Measurements from ENCODE around the gene PTGS1.

Gene PTGS1

GRCh38 chr9:122374885-122375420 is 4.1 kb downstream of the PTGS1 start:
- no peak for DNase-seq (ENCODE audit: low read depth in 3 of 3)

DNA sequence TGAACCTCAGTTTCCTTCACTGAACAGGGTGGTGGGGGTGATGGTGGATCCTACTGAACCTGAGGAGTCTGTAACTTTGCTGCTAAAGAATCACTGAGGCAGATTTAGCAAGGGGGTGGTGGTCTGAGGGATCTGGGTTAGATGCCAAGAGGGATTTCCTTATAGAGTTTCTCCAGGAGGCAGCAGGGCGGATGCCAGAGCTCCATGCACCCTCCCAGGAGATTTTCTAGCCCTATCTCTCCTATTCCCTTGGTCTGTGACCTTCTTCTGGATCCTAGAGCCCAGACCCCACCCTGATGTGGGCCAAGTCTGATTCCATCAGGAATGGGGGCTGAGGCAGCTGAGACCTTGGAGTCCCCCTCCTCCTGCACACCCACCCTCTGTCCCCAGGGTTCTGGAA is 6.0 kb downstream of the PTGS1 start:
- DNase-seq (ENCODE audit: low read depth in 3 of 3) = no peak

DNA sequence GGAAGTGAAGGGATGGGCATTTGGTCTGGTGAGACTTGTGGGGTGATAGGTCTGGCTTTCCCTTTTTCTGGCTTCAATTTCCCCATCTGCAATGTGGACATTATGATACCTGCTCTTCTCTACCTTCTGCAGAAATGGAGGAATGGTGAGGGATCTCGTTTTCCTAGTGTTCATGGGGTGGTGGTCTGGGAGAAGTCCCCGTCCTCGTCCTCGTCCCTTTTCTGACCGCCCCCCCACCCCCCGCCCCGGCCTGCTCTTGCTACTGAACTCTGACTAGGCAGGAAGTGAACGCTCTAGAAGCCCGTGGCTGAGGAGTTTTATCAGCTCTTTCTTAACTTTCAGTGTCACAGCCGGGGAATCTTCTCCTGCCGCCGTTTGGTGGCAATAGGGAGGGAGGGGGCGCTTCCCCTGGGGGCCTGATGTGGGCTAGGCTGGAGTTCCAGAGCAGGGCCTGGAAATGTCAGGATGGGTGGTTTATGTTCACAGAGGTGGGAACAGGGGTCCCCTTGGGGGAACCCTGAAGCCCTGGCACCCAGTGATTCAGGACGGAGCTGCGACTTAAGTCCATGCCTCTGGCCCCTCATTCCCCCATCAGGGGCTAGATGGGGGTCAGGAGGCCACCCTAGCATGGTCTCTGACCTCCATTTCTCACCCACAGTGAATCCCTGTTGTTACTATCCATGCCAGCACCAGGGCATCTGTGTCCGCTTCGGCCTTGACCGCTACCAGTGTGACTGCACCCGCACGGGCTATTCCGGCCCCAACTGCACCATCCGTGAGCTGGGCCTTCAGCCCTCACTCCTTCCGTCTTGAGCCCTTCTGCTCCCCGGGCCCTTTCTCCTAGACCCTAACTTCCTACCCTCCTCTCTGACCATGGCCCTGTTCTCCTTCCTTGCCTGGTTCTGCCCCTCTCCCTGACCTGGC is 6.7 kb downstream of the PTGS1 start:
- no peak for DNase-seq (ENCODE audit: low read depth in 3 of 3)

GRCh38 chr9:122378236-122378635 is 7.4 kb downstream of the PTGS1 start:
- DNase-seq (ENCODE audit: low read depth in 3 of 3) = no peak

DNA sequence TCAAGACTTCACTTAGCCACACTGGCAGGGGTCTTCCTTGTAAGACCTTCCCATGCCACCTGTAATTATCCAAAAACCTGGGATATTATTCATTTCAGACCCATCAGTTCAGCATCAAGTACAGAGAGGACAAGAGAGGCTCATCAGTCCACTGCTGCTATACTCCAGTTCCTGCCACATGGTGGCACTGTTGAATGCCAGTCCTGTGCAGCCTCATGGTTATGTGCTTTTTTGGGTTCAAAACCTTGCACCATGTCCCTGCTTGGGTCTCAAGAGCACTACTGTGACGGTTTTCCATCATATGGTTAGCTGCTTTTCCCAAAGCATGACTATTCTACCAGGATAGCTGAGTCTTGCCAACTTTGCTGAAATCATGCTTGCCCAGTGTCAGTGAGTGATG is 8.5 kb downstream of the PTGS1 start:
- no peak for DNase-seq (ENCODE audit: low read depth in 3 of 3)

- no peak for DNase-seq (ENCODE audit: low read depth in 3 of 3)
Measured at GRCh38 chr9:122380293-122380692, 9.5 kb downstream of the PTGS1 start.

DNA sequence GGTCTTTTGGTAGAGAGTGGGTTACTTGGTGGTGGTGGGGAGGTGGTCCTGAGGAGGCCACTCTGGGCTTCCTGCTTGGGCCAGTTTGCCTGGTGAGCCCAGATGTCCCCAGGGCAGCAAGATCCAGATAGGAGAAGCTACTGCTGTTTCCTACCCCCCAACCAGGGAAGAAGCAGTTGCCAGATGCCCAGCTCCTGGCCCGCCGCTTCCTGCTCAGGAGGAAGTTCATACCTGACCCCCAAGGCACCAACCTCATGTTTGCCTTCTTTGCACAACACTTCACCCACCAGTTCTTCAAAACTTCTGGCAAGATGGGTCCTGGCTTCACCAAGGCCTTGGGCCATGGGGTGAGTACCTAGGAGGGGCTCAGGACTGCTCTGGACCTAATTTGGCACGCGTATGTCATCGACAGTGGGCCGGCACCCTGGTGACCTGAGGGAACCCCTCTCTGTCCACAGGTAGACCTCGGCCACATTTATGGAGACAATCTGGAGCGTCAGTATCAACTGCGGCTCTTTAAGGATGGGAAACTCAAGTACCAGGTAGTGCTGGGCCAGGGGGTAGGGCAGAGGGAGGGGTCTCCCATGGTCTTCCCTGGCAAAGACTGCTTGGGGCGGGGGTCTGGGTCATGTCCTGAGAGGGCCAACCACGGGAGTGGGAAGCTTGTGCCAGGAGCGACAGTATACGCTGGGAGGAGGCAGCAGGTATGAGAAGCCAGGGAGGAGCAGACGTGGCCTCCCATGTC is 10.6 kb downstream of the PTGS1 start:
- DNase-seq (ENCODE audit: low read depth in 3 of 3) = no peak

GRCh38 chr9:122382901-122383850 is 12.4 kb downstream of the PTGS1 start:
- DNase-seq (ENCODE audit: low read depth in 3 of 3) = no peak

DNA sequence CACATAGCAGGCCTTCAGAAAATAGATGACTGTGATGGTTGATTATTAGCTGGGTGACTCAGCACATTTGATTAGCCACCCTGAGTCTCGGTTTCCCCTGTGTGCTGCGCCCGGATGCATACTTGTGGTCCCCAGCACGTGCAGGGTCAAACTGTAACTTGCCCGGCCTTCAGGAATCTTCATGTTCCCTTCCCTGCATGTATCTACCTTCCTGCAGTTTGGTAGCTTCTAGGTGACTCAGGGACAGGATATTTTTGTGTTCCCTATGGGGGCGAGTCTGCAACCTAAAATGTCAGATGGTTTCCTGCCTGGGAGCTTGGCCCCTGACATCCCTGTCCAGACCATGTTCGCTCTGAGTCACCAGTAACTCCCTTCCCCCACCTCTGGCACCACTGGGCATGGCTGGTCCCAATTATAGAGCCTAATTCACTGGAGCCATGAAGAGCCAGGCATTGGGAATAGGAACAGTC is 13.2 kb downstream of the PTGS1 start:
- no peak for DNase-seq (ENCODE audit: low read depth in 3 of 3)

DNA sequence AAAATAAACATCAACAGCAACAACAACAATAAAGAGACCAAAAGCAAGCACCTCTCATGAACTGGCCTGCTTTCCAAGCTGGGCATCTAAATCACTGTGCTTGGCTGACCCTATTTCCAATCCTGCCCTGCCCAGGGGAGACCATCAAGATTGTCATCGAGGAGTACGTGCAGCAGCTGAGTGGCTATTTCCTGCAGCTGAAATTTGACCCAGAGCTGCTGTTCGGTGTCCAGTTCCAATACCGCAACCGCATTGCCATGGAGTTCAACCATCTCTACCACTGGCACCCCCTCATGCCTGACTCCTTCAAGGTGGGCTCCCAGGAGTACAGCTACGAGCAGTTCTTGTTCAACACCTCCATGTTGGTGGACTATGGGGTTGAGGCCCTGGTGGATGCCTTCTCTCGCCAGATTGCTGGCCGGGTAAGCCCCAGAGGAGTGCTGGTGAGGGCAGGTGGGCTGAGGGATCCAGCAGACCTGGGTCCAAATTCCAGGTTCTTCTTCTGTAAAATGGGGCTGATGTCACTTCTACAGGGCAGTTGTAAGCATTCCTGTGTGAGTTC is 15.6 kb downstream of the PTGS1 start:
- no peak for DNase-seq (ENCODE audit: low read depth in 3 of 3)

DNA sequence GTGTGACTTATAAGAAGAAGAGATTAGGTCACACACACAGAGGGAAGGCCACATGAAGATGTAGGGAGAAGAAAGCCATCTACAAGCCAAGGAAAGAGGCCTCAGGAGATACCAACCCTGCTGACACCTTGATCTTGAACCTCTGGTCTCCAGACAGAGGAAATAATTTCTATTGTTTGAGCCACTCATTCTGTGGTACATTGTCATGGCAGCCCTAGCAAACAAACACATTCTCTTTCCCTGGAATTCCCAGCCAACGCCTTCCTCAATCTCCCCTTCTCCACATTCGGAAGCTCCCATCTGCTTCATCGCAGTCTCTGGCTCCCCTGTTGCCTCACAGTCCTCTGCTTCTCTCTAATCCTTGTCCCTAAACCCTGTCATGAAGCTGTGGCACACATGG is 16.7 kb downstream of the PTGS1 start:
- DNase-seq (ENCODE audit: low read depth in 3 of 3) = no peak

DNA sequence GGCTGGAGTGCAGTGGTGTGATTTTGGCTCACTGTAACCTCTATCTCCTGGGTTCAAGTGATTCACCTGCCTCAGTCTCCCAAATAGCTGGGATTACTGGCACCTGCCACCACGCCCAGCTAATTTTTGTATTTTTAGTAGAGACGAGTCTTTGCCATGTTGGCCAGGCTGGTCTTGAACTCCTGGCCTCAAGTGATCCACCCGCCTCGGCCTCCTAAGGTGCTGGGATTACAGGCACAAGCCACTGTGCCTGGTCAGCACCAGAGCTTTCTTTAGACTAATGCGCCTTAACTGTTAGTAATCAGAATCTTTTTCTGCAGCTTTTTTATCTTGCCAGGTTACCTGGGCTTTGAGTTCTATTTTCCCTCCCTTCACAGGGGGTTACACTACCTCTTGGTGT is 18.4 kb downstream of the PTGS1 start:
- no peak for DNase-seq (ENCODE audit: low read depth in 3 of 3)

DNA sequence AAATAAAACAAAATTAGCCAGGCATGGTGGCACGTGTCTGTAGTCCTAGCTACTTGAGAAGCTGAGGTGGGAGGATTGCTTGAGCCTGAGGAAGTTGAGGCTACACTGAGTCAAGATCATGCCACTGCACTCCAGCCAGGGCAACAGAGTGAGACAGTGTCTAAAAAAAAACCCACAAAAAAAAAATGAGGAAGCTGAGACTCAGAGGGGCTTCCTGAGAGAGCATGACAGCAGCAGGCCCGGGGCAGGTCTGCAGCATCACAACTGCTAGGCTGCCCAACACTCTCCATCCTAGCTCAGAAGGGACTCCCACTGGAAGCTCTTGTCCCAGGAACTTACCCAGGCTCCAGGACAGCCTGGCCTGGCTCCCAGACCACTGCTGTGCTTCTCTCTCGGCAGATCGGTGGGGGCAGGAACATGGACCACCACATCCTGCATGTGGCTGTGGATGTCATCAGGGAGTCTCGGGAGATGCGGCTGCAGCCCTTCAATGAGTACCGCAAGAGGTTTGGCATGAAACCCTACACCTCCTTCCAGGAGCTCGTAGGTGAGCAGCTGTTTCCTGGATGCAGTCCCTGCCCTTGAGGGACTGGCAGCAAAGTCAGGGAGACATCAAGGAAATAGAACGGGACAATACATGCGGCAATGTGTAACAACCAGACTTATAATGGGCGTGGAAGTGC is 19.1 kb downstream of the PTGS1 start:
- DNase-seq (ENCODE audit: low read depth in 3 of 3) = no peak

DNA sequence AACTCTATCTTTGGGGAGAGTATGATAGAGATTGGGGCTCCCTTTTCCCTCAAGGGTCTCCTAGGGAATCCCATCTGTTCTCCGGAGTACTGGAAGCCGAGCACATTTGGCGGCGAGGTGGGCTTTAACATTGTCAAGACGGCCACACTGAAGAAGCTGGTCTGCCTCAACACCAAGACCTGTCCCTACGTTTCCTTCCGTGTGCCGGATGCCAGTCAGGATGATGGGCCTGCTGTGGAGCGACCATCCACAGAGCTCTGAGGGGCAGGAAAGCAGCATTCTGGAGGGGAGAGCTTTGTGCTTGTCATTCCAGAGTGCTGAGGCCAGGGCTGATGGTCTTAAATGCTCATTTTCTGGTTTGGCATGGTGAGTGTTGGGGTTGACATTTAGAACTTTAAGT is 21.5 kb downstream of the PTGS1 start:
- DNase-seq (ENCODE audit: low read depth in 3 of 3) = no peak

DNA sequence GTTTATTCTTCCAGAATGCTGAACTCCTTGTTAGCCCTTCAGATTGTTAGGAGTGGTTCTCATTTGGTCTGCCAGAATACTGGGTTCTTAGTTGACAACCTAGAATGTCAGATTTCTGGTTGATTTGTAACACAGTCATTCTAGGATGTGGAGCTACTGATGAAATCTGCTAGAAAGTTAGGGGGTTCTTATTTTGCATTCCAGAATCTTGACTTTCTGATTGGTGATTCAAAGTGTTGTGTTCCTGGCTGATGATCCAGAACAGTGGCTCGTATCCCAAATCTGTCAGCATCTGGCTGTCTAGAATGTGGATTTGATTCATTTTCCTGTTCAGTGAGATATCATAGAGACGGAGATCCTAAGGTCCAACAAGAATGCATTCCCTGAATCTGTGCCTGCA is 21.9 kb downstream of the PTGS1 start:
- DNase-seq (ENCODE audit: low read depth in 3 of 3) = no peak

- no peak for DNase-seq (ENCODE audit: low read depth in 3 of 3)
Measured at GRCh38 chr9:122393284-122393983, 22.6 kb downstream of the PTGS1 start.

DNA sequence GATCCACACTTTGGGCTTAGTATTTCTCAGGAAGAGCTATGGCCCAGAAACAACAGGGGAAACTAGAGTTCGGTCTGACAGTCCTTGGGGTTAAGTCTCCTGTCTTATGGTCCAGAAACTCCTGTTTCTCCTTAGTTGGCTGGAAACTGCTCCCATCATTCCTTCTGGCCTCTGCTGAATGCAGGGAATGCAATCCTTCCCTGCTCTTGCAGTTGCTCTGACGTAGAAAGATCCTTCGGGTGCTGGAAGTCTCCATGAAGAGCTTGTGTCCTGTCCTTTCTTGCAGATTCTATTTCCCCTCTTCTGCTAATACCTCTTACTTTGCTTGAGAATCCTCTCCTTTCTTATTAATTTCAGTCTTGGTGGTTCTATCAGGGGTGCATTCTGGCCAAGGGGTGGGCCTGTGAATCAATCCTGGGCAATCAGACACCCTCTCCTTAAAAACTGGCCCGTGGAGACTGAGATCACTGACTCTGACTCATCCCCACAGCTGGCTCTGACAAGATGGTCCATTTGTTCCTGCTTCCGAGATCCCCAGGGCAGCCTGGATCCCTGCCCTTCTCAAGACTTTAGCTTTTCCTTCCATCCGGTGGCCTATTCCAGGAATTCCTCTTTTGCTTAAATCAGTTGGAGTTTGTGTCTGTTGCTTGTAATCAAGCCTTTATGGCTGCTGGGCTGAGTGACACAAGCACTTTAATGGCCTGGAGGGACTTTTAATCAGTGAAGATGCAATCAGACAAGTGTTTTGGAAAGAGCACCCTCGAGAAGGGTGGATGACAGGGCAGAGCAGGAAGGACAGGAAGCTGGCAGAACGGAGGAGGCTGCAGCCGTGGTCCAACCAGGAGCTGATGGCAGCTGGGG is 23.7 kb downstream of the PTGS1 start:
- DNase-seq (ENCODE audit: low read depth in 3 of 3) = no peak

- no peak for DNase-seq (ENCODE audit: low read depth in 3 of 3)
Measured at GRCh38 chr9:122396614-122397148, 25.9 kb downstream of the PTGS1 start.

- DNase-seq (ENCODE audit: low read depth in 3 of 3) = no peak
Measured at GRCh38 chr9:122397749-122398148, 26.9 kb downstream of the PTGS1 start.

Measured in stimulated activated CD4-positive, alpha-beta T cell treated with anti-CD3 and anti-CD28 coated beads, TNF-alpha, amount 100 ng/mL, for 48 hours (primary cell).